ENCODE results near the gene CAMK1D. TPM values are rescaled to one million over a fixed set of nuclear protein-coding genes. Genes with fewer than 3 reads are reported as not detected.
"Not testable (repeated sequence)": the region's sequence is repeated elsewhere in the genome, so short reads cannot be mapped to it uniquely, and the experiment has no call there.

The CAMK1D gene
- total RNA-seq, 1 donor from 2014 or later, result 8.9 TPM

DNA sequence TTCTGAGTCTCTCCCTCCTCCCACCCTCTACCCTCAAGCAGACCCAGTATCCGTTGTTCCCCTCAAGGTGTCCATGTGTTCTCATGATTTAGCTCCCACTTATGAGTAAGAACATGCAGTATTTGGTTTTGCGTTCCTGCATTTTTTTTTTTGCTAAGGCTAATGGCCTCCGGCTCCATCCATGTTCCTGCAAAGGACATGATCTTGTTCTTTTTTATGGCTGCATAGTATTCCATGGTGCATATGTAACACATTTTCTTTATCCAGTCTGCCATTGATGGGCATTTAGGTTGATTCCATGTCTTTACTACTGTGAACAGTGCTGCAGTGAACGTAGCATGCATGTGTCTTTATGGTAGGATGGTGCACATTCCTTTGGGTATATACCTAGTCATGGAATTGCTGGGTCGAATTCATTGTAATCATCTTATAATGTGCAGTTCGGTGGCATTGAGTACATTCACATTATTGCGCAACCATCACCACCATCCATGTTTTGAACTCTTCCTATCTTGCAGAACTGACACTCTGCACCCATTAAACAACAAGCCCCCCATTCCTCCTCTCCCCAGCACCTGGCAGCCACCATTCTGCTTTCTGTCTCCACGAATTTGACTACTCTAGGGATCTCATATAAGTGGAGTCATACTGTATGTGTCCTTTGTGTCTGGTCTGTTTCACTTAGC lies 125.5 kb downstream of the CAMK1D start:
- ATAC-seq, result no peak
- DNase-seq, result no peak
- intact Hi-C loops (cut with micrococcal nuclease), result no loop called here

- DNase-seq, result no peak
- no peak for ATAC-seq
- intact Hi-C loops (cut with micrococcal nuclease), result no loop called here
Observed at GRCh38 chr10:12476656-12477055, 127.3 kb downstream of the CAMK1D start.

DNA sequence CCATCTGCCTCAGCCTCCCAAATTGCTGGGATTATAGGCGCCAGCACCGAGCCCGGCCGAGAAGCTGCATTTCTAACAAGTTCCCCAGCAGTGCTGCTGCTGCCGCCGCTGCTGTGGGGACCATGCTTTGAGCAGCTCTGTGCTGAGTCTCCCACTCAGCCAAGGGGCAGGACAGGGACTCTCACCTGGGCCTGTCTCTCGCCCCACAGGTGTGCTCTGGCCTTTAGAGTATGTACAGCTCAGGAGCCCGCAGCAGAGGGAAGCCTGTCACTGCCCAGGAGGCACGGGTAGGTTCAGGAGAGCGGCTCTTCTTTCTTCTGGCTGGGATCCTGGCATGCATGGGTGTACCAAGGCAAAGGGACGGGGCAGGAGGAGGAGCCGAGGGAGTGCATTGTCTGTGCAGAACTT lies 130.1 kb downstream of the CAMK1D start:
- ATAC-seq (no peak), DNase-seq (no peak)
- intact Hi-C loops (cut with micrococcal nuclease), result no loop called here

GRCh38 chr10:12479924-12480323 lies 130.6 kb downstream of the CAMK1D start:
- intact Hi-C loops (cut with micrococcal nuclease), result no loop called here
- no peak for ATAC-seq
- DNase-seq, result no peak

- intact Hi-C loops (cut with micrococcal nuclease), result no loop called here
- DNase-seq (no peak), ATAC-seq (no peak)
Observed at GRCh38 chr10:12480440-12480839, 131.1 kb downstream of the CAMK1D start.

DNA sequence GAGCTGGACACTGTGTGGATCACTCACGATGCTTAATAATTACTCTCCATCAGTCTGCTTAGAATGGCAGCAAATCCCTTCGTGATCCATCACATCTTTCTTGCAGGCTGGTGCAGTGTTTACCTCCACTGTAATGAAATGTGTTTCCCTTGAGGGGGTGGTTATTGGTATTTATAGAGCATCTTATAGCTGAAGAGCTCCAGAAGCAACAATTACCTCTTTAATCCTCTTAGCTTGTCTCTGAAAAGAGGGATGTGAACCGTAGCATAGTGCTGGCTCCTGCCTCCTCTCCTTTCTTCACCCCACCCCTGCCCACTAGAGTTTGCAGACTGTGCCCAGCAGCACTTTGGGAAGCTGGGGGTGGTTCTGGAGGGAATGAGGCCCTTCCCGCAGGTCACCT lies 132.6 kb downstream of the CAMK1D start:
- DNase-seq (no peak), ATAC-seq (no peak)
- intact Hi-C loops (cut with micrococcal nuclease), result no loop called here

DNA sequence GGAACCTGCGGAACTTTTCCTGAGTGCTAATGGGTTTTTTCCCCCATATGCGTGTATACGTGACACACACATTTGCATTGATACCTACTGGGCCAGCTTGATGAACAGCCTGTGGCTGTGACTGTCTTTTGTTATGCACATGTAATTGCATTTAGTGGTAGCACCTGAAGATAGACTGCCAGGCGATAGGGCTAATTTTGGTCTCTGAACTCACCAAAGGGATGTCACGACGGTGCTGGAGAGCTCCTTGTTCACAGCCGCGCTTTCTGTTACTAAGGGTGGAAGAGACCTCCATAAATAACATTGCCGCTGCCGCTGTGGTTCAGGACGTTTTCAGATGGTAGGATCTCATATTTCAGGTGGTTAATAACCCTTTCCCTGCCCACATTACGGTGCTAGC lies 133.2 kb downstream of the CAMK1D start:
- intact Hi-C loops (cut with micrococcal nuclease), result no loop called here
- no peak for ATAC-seq

GRCh38 chr10:12484002-12484918 lies 134.9 kb downstream of the CAMK1D start:
- DNase-seq (no peak), ATAC-seq (peak; percentile 23)
- intact Hi-C loops (cut with micrococcal nuclease), result no loop called here

More for the DNA sequence above, 133.2 kb downstream of the CAMK1D start:
- DNase-seq, result no peak

DNA sequence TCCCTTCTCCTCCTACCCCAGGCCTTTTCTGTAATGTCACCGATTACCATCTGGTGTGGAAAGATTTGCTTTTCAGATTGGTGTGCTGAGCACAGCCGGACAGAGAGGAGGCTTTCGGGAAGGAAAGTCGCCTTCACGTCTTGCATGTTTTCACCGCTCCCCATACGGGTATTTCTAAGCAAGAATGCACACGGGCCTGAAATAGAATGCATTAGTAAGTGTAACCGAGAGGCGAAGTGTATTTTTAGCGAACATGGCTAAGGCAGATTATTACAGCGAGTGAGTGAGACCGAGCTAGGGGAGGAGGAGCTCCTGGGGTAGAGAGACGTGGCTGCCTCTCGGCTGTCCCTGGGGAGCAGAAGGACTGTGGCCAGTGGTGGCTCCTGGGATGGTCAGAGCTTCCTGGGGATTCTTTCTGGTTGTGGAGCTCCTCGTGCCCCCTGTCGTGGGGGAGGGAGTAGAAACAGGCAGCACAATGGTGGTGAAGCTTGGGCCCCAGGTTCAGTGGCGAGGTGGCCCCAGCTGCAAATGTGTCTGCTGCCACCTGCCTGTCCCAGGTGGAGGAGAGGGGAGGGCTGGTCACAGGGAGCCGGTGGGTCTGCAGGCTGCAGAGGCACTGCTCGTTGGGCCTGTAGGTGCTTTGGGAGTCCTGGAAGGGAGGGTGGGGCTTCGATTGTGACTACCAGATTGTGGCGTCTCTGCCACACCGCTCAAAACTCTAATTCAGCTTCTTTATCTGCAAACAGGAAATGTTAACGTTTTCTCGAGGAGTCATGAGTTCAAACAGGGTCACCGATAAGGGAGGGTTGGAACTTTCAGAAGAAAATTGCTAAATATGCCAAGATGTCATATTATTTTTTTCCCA lies 135.8 kb downstream of the CAMK1D start:
- intact Hi-C loops (cut with micrococcal nuclease), result no loop called here

DNA sequence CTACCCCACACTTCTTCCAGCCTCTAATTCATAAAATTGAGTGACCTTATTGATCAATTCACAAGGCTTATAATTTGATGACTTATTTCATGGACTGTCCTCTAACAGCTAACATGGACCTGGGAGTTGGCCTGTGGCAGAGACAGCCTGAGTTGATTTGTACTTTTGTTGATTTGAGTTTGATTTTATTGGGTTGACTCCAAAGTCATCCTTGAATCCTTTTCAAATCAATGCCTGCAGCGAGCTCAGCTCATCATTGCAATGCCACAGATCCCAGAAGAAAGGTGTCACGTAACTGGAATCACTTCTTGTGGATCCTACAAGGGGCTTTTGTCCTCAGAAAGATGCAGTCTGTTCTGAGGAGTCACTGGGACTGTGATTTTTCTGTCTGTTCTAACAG lies 138.0 kb downstream of the CAMK1D start:
- intact Hi-C loops (cut with micrococcal nuclease), result no loop called here
- ATAC-seq, result no peak

More for the DNA sequence above, 135.8 kb downstream of the CAMK1D start:
- ATAC-seq (peak; percentile 91), DNase-seq (peak; percentile 44)

GRCh38 chr10:12488626-12489025 lies 139.3 kb downstream of the CAMK1D start:
- ATAC-seq, result no peak
- DNase-seq, result no peak
- intact Hi-C loops (cut with micrococcal nuclease), result no loop called here

More for the DNA sequence above, 138.0 kb downstream of the CAMK1D start:
- DNase-seq, result no peak

DNA sequence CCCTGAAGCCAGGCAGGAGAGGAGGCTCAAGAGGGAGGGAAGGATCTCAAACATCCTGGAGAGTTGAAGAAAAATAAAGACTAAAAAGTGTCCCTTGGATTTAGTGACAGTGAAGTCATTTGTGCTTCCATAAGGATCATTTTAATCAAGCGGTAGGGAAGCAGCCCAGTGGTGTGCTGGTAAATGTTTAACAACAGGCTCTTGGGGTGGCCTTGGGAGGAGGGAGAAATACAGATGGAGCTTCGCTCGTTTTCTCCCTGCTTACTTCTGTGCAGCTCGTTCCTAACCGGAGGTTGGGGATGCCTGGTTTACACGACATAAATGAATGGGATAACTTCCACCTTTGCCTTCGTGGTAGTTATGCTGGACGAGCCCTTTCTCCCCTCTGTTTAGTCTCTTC lies 140.0 kb downstream of the CAMK1D start:
- intact Hi-C loops (cut with micrococcal nuclease), result no loop called here
- DNase-seq (no peak), ATAC-seq (no peak)

- DNase-seq, result no peak
- intact Hi-C loops (cut with micrococcal nuclease), result no loop called here
- no peak for ATAC-seq
Observed at GRCh38 chr10:12489806-12490205, 140.5 kb downstream of the CAMK1D start.

DNA sequence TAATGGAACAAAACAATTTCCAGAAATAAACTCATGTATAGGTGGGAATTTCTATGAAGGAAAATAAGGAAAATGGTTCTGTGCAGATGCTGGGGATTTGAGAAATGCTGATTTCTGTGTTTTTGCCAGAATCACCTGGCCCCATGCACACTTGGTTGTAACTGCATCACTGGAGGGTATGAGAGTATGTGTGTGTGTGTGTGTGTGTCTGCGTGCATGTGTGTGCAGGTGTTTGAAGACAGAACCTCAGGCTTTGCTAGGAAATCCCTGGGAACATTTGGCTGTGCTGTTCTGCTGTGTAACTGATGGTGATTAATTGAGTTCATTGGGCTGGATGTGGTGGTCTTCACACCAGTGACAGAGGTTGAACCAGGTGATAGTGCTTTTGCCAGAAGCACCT lies 141.6 kb downstream of the CAMK1D start:
- DNase-seq (no peak), ATAC-seq (no peak)
- intact Hi-C loops (cut with micrococcal nuclease), result no loop called here

GRCh38 chr10:12491491-12491890 lies 142.1 kb downstream of the CAMK1D start:
- DNase-seq (no peak), ATAC-seq (no peak)
- intact Hi-C loops (cut with micrococcal nuclease), result no loop called here

- intact Hi-C loops (cut with micrococcal nuclease), result no loop called here
- ATAC-seq, result no peak
- no peak for DNase-seq
Observed at GRCh38 chr10:12492016-12492415, 142.7 kb downstream of the CAMK1D start.

GRCh38 chr10:12497046-12497445 lies 147.7 kb downstream of the CAMK1D start:
- DNase-seq; intact Hi-C loops (cut with micrococcal nuclease); ATAC-seq: not testable (repeated sequence)

DNA sequence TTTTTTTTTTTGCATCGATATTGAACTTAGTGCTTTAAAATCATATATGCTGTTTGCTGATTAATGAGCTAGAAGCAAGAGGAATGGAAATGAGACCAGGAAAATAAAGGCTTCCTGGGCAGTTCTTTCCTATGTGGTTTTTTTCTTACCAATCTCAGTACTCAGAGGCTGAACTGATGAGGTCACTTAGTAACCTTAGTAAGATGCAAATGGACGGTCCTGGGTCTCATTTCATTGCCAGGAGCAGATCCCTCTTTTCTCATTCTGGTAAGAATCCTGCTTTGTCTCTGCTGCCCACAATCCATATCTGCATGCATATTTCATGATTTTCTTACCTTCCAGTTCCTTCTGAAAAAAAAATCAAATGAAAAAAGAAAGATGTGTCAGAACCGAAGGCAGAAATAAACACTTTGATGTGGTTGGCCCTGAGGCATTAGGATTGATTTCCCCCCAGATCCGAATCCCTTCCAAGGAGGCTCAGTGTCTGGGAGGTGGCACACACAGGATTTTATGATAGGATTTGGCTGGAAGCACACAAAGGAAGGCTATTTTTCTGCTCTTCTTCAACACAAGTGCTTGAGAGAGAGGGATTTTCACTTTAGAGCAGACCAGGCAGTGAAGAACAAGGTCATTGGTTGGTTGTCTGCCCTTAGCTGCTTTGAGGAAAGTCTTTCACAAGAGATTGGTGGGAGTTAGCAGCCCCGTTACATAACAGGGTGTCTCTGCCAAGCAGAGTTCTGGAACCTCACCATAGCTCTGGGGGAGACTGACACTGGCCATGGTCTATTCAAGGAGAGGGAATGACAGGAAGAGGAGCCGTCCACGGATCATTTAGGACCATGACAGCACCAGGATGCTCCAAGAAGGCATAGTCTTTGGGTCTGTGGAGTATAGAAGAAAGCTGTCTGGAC lies 150.0 kb downstream of the CAMK1D start:
- DNase-seq (no peak), ATAC-seq (peak; percentile 81)
- intact Hi-C loops (cut with micrococcal nuclease), result no loop called here

Data from left ventricle myocardium superior (tissue), 1 donor.